GM12875 (cell line): ENCODE data around the gene MPZL1.

Experiments used
- H3K4me3 ChIP-seq: one replicate; pipeline ENCODE4 v1.5.1; 2011; ENCODE audit warnings: low read depth, low read length, control low read depth
- TF ChIP-seq, protein P1 (sequence below): IDR thresholded peaks from 2 replicates; pipeline ENCODE4 v1.5.1; 2011; ENCODE audit warnings: low read depth, mild to moderate bottlenecking, control low read depth, inconsistent platforms, low read length, moderate library complexity, borderline replicate concordance; ENCODE audit not compliant: insufficient read depth

MPZL1 gene

DNA sequence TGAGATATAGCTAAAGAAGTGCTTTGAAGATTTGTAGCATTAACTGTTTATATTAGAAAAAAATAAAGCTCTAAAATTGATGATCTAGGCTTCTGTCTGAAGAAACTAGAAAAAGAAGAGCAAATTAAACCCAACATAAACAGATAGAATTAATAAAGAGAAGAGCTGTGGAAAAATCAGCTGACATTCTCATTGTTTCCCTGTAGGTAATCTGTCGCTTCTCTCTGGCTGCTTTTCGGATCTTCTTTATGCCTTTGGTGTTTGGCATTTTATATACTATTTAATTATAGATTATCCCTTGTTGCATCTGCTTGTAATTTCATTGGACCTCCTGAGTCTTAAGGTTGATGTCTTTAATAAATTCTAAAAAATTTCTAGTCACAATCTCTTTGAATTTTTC, 59.8 kb downstream of the MPZL1 start:
- no peak overlapping the region for H3K4me3 ChIP-seq
- TF ChIP-seq, protein P1, sequence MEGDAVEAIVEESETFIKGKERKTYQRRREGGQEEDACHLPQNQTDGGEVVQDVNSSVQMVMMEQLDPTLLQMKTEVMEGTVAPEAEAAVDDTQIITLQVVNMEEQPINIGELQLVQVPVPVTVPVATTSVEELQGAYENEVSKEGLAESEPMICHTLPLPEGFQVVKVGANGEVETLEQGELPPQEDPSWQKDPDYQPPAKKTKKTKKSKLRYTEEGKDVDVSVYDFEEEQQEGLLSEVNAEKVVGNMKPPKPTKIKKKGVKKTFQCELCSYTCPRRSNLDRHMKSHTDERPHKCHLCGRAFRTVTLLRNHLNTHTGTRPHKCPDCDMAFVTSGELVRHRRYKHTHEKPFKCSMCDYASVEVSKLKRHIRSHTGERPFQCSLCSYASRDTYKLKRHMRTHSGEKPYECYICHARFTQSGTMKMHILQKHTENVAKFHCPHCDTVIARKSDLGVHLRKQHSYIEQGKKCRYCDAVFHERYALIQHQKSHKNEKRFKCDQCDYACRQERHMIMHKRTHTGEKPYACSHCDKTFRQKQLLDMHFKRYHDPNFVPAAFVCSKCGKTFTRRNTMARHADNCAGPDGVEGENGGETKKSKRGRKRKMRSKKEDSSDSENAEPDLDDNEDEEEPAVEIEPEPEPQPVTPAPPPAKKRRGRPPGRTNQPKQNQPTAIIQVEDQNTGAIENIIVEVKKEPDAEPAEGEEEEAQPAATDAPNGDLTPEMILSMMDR = no peak

DNA sequence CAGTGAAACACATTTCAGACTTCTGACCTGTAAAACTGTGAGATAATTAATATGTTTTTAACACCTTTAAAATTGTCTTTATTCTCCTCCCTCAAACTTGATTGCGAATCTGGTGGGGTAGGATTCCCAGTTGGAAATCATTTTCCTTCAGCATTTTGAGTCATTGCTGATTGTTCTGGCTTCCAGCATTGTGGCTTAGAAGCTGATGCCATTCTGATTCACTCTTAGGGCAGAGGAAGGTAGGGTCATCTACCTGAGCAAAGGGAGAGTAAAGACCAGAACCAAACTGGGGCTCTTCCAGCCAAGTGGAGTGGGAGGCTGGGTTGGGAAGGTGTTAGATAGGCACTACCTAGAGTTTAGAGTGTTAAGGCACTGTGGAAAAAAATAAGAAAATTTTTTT, 61.2 kb downstream of the MPZL1 start:
- TF ChIP-seq, protein P1 = no peak
- no peak overlapping the region for H3K4me3 ChIP-seq

DNA sequence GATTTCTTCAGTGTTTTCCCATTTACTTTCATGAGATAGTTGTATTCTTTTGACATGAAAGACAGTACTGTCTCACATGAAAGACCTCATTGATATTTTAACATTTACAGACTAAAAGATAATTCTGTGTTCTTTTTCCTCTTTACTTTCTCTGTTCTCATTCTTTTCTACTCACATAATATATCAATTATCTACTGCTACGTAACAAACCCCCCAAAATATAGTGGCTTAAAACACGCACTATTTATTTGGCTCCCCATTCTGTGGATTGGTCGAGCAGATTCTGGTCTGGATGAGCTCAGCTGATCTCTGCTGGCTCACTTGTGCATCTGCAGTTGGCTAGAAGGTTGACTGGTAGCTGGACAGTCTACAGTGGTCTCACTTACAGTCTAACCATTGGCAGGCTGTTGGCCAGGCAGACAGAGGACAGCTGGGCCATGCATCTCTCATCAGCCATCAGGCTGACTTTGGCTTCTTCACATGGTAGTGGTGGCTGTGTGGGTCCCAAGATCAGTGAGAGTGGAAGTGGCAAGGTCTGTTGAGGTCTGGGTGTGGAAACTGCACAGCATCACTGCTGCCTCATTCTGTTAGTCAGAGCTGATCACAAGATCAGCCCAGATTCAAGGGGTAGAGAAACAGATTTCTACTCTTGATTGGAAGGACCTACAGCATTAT, 63.2 kb downstream of the MPZL1 start:
- TF ChIP-seq, protein P1 = no peak
- H3K4me3 ChIP-seq = no peak overlapping the region

DNA sequence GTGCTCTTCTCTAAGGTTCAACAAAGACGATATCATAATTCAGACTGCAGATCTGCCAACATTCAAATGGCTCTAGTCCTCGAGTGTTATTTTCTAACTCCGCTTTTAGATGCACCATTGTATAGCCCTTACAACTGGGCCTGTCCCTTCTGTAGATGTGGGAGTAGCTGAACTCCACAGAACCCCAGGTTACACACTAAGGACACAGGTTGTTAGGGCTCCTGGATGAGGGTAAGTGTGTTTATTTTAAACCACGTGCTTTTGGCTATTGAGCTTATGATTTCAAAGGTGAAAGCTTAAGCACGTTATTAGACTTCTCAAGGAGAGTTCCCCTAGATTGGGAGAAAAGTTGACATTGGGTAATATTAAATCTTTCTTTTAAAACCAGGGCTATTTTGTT, 64.7 kb downstream of the MPZL1 start:
- TF ChIP-seq, protein P1 = no peak
- H3K4me3 ChIP-seq = no peak overlapping the region

DNA sequence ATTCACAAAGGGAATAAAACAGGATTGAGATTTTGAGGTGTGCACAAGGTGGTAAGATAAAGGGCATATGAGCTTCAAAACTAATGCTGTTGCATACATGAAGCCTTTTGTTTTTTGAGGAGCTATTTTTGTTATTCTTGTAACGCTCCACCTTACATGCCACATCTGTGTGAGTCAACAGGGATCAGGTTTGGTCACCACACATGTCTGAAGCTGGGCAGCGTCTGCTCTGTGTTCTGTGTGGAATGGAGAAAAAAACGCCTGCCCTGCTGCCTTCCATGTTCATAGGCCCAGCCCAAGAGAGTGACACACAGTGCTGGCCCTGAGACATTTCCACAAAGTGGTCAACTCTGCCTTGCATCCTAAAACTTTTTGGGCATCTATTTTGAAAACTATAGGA, 67.7 kb downstream of the MPZL1 start:
- no peak overlapping the region for H3K4me3 ChIP-seq
- TF ChIP-seq, protein P1 = no peak

DNA sequence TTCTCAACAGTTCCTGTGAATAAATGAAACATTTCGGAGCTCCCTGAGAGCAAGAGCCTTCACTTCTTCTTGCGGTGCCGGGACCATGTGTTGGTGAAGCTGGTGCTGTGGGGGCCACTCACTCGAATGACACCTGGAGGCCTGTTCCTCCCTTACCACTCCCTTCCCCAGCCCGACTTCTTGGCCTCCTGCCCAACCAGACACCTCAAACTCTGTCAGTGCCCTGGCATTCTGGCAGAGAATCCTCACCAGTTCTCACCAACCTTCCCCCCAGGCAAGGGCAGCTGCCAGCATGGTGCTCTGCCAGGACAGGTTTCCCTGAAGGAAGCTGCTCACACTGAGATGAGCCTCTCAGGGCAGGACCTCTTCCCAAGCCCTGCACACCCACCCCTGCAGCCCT, 68.3 kb downstream of the MPZL1 start:
- TF ChIP-seq, protein P1 = no peak
- H3K4me3 ChIP-seq = no peak overlapping the region
